NCI-H82 treated with DMSO at 0.1 percent for 48 hours (cell line): ENCODE measurements around the gene DDX54.
"Not testable (repeated sequence)": the region's sequence is repeated elsewhere in the genome, so short reads cannot be mapped to it uniquely, and the experiment has no call there.

Experiments used
- DNase-seq: peaks from one replicate; lab custom pipeline; 2025; ENCODE audit not compliant: unreplicated experiment; lab: John Stamatoyannopoulos, UW

Gene DDX54

GRCh38 chr12:113220593-113221180, 35.4 kb upstream of the DDX54 start:
- DNase-seq: no peak

- DNase-seq: no peak
Measured at GRCh38 chr12:113216027-113216426, 30.7 kb upstream of the DDX54 start.

DNA sequence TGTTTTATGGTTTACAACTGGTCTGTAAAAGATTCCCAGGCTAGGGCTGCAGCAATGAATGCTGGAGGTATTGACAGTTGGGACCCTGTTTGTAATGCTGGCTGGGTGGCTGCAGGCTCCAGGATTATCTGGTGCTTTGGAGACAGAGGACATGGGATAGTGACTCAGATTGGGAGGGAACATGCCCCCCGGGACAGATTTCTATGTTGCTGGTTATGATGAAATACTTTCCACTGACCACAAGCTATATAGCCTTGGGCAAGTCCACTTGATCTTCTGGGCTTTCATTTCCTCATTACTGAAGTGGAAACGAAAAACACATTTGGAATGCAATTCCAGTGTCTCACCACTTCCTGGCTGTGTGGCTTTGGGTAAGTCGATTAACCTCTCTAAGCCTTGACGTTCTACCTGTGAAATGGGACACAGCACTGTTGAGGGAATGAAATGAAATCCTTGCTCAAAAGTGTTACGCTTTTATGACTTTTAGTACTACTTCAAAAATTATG, 29.7 kb upstream of the DDX54 start:
- no peak for DNase-seq

GRCh38 chr12:113211160-113211559, 25.9 kb upstream of the DDX54 start:
- DNase-seq: no peak

DNA sequence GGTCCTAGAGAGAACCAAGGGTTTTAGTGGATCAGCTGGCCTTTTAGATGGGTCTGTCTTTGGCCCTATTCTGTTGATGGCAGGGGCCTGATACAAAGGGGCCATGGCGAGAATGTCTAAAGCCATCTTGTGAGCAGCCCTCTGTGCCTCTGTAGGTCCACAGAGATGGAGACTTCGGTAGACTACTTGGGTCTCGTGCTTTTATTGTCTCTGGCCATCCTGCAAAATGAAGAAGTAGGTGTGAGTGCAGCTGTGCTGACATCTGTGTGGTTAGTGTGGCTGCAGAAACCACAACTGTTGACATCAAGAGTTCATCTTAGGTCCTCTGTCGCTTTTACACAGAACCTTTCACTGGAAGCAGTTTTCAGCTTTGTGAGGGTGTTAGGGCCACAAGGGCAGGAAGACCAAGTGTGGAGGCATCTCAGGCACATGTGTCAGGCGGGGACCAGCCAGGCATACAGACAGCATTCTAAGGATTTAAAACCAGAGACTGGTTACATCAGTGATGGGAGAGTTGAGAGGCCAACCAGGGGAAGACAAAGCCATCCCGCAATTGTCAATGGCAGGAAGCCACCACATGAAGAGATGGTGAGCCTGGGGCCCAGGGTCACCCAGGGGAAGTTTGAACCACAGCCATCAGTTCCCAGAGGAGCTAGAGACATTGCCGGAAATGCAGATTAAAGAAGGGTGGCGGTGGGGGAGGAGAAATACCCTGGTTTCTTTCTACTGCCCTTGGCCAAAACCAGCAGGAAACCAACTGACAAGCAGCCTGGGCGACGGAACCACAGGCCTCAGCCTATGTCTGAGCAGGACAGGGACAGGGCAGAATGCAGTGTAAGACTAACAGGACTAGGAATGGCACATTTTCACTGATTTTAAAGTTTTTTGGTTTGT, 23.0 kb upstream of the DDX54 start:
- DNase-seq: no peak

- no peak for DNase-seq
Measured at GRCh38 chr12:113207613-113208040, 22.3 kb upstream of the DDX54 start.

DNA sequence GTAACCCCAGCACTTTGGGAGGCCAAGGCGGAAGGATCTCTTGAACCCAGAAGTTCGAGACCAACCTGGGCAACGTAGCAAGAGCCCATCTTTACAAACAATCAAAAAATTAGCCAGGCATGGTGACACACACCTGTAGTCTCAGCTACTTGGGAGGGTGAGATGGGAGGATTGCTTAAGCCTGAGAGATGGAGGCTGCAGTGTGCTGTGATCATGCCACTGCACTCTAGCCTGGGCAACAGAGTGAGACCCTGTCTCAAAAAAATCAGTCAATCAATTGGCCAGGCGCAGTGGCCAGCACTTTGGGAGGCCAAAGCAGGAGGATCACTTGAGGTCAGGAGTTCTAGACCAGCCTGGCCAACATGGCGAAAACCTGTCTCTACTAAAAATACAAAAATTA, 21.5 kb upstream of the DDX54 start:
- not testable (repeated sequence) for DNase-seq

- DNase-seq: no peak
Measured at GRCh38 chr12:113204804-113205203, 19.5 kb upstream of the DDX54 start.

DNA sequence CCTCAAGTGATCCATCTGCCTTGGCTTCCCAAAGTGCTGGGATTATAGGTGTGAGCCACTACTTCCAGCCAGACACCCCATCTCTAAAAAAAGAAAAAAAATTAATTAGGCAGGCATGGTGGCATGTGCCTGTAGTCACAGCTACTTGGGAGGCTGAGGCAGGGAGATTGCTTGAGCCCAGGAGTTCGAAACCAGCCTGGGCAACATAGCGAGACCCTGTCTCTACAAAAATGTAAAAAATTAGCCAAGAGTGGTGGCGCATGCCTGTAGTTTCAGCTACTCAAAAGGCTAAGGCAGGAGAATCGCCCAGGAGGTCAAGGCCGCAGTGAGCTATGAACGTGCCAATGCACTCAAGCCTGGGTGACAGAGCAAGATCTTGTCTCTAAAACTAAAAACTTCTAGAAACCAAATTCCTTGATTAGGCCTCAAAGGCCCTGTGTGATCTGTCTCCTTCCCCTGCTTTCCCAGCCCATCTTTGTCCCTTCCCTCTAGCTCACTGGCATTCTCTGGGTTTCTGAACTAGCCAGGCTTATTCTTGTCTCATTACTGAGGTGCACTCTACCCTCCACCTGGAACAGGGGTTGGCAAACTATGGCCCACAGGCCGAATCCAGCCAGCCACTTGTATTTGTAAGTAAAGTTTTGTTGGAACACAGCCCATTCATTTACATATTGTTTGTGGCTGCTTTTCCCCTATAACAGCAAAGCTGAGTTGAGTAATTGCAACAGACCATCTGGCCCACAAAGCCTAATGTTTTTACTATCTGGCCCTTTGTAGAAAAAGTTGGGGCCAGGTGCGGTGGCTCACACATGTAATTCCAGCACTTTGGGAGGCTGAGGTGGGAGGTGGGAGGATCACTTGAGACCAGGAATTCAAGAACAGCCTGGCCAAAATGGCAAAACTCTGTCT, 18.8 kb upstream of the DDX54 start:
- no peak for DNase-seq

DNA sequence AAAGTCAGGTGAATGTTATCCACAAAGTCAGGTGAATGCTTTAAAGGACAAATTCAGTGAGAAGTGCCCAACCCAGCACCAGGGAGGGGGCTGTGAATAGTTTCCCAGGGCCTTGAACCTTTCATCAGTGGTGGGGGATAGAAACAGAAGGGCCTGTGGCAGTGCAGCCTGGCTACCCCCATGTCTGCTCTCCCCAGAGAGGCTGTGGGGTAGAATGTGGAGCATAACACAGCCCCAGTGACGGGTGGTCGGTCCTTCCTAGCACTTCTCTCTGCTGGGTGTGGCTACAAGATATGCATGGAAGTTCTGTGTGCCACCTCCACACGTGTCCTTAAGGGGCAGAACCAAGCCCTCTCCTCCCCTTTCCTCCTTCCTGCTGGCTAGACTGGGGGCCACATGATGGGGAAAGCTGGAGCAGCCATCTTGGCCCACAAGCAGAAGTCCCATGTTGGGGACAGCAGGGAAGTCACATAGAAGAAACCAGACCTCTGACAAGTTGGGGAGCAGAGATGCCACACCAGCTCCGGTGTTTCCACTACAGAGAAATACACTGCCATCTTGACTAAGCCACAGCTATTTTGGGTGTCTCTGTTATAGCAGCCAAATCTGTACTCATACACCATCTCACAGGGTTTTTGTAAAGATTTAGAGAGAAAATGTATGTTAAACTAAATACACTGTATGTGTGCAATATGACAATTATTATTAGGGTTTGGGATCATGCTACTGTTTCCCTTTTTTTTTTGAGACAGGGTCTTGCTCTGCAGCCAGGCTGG, 17.2 kb upstream of the DDX54 start:
- no peak for DNase-seq

DNA sequence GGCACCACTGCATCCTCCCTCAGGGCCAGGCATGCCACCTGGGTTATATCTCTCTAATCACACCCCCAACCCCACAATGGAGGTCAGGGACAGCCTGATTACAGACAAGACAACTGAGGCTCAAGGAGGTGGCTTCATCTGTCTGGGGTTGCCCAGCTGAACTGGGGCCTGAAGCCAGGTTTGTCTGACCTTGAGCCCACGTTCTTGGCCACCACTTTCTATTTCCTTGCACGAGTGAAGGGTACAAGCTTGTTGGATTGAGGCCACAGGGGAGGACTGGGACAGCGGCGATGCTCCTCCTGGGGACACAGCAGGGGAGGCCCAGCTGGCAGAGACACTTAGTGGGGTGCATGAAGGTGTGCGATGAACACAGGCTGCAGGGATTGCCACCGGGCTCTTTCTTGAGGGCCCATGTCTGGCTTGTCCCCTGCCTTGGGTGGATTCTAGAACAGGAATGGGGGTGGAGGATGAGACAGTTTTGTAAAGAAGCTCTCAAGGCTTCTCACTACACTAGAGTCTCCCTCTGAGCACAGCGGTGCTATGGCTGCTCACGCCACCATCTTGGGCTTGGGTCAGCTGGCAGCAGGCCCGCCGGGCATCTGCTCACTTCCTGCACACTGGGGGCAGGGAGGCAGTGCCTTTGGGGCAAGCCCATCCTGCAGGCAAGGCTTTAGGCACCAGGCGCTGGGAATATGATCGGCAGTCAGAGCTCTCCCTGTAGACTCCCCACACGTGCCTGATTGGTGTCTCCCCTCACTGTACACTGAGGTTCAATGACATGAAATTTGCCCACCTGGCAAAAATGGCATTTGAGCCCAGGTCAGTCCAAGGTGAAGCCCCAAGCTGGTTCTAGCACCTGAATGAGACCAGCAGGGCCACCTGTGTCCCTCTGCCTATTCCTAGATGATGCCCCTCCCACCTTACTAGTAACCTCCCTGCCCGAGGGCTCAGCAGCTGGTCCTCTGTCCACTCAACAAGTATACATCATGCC, 16.2 kb upstream of the DDX54 start:
- DNase-seq: no peak

DNA sequence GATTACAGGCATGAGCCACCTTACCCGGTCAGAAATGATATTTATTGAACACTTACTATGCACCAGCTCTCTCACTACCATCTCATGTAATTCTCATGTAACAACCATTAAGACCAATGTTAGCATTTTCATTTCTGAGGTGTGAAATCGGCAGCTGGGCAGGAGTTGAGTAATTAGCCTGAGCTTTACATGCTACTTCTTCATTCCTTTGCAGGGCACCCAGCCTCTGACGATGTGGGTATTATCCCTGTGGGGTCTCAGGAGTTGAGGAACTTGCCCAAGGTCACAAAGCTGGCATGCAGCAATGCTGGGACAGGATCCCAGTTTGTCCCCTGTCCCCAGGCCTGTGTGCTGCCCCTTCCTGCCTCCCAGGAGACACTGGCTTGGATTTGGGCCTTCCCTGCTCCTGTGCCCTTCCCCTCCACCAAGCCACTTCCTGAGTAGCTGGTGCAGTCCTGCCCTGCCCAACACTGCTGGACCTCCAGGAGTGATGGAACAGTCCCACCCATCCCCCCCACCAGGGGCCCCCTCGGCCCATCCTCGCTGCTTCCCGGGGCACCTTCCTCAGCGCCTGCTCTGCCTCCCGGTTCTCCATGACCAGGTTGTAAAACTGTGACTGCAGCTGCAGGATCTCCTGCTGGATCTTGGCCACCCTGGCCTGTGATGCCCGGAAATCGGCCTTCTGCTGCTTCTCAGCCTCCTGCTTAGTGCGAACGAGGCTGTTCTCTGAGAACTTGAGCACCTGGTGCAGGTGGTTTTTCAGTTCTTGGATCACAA, 14.9 kb upstream of the DDX54 start:
- no peak for DNase-seq

GRCh38 chr12:113198296-113198695, 13.0 kb upstream of the DDX54 start:
- no peak for DNase-seq

GRCh38 chr12:113197518-113198077, 12.3 kb upstream of the DDX54 start:
- DNase-seq: no peak

DNA sequence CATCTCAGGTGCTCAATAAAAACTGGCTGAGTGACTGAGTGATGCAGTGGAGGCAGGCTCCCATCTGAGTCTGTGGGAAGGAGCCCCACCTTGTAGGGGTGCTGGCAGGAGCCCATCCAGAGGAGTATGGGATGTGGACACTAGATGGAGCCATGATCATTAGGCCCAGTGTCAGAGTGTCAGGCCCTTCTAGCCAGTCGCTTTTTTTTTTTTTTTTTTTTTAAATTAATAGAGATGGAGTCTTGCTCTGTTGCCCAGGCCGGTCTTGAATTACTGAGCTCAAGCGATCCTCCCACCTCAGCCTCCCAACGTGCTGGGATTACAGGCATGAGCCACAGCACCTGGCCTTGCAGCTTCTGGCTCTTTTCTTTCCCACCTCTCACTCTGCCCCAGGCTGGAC, 11.7 kb upstream of the DDX54 start:
- peak; percentile 10 for DNase-seq

- no peak for DNase-seq
Measured at GRCh38 chr12:113196582-113196981, 11.3 kb upstream of the DDX54 start.

GRCh38 chr12:113195598-113195997, 10.3 kb upstream of the DDX54 start:
- DNase-seq: no peak

- no peak for DNase-seq
Measured at GRCh38 chr12:113194971-113195391, 9.7 kb upstream of the DDX54 start.
